Gastroesophageal sphincter (tissue), 3 donors: ENCODE data around the gene PHF12.

ENCODE experiments used
- CTCF ChIP-seq, 4 experiments: fragments of 200-600 bp in 2 of 4; fragments of 450-650 bp in 2 of 4; sonication (generic) in 1 of 4; IDR thresholded peaks; one replicate each; pipeline ENCODE4 v1.5.1; 2017 to 2019; ENCODE audit warnings: antibody characterized with exemption in 4 of 4, mild to moderate bottlenecking in 2 of 4, moderate library complexity in 2 of 4
- EP300 ChIP-seq: sonication (generic); formaldehyde crosslinking; IDR thresholded peaks from one replicate; pipeline ENCODE4 v1.6.1; 2017; ENCODE audit warnings: antibody characterized with exemption, mild to moderate bottlenecking
- POLR2A ChIP-seq, 2 donors: fragments of 450-650 bp; IDR thresholded peaks; one replicate each; pipeline ENCODE4 v1.6.1; 2017; ENCODE audit warnings: antibody characterized with exemption in 2 of 2, mild to moderate bottlenecking in 2 of 2, moderate library complexity in 1 of 2
- POLR2AphosphoS5 ChIP-seq: sonication (generic); formaldehyde crosslinking; IDR thresholded peaks from one replicate; pipeline ENCODE4 v1.6.1; 2017; ENCODE audit warnings: antibody characterized with exemption

GRCh38 chr17:28896884-28897768 is 54.2 kb downstream of the PHF12 start, which contains the start of gene FLOT2:
- TF ChIP-seq CTCF (IDR thresholded peaks at IDR 0.05) (peak in 3 of 4 experiments; percentile 15 to 39 (median 26)), POLR2A (IDR thresholded peaks at IDR 0.05) (peak; percentile 61 to 63), POLR2AphosphoS5 (peak; percentile 89), EP300 (no peak)
